ENCODE data around the gene ABCG1.

The ABCG1 gene

DNA sequence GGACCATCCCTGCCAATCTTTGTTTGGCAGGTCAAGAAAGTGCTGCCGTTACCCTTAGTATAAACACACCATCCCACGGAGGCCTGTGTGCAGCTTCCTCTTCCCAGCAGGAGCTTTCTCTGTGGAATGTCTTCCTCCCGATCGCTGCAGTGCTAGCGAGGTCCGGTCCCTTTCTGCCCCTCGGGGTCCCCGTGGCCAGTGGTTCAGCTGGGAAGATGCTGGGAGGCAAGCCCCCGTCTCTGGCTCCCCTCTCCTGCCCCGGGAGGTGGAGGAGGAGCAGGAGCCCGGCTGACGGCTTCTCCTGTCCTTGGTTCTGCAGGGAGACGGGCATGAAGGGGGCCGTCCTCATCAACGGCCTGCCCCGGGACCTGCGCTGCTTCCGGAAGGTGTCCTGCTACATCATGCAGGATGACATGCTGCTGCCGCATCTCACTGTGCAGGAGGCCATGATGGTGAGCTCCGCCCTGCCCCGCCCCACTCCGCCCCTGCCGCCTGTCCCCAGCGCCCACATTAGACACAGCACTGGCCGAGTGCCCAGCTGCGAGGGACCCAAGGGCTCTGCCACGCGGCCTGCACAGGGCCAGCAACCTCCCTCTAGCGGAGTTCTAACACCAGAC, 54.2 kb downstream of the ABCG1 start:
- no peak for DNase-seq

DNA sequence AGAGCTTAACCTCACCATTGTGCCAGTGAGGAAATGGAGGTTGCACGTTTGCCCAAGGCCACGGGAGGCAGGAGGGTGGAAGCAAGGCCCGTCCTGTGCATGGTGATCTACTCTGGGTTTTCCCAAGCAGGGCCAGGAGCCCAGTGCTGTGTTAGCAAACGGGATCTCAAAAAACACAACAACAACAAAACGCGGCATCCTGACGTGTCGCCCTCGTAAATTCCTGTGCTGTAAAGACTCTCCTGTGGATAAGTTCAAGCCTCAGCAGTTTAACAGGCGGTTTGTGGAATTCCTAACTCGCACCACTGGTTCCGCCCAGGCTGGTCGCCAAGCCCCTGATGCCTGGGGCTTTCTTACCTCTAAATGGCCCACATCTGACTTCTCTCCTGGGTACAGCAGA, 57.1 kb downstream of the ABCG1 start:
- DNase-seq: no peak

DNA sequence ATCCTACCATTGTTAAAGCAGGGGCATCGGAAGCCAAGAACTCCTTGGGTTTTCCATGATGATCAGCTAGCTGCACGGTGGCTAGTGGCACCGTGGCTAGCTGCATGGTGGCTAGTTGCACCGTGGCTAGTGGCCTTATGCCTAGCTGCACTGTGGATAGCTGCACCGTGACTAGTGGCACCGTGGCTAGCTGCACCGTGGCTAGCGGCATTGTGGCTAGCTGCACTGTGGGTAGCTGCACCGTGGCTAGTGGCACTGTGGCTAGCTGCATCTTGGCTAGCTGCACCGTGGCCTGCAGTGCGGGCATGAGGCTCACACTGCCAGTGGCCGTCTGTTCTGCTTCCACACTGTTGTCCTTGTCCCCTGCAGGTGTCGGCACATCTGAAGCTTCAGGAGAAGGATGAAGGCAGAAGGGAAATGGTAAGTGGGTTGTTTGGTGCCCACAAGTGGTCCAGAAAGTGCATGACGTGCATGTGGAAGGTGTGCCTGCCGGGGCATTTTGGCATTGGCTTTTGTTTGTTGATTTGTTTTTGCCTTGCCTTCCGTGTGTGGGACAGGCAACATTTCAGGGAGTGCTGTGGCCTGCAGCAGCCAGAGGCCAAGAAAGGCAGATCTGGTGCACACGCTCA, 57.7 kb downstream of the ABCG1 start:
- DNase-seq: no peak

DNA sequence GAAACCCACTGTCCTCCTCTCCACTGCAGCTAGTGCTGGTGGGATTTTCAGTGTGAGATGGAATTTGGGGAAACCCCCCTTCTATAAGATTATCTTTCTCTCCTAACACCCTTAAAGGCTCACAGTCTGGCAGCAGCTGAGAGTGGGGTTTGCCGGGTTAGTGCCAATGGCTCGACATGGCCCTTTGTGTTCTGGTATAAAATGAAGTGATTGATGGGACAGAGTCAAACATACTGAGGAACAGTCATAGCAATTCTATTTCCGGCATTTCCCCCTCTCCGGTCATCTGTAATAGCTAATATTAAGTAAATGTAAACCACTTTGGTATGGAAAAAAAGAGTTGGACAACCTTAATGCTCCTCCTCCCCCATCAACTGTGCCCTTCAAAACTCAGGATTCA, 58.7 kb downstream of the ABCG1 start:
- no peak for DNase-seq

DNA sequence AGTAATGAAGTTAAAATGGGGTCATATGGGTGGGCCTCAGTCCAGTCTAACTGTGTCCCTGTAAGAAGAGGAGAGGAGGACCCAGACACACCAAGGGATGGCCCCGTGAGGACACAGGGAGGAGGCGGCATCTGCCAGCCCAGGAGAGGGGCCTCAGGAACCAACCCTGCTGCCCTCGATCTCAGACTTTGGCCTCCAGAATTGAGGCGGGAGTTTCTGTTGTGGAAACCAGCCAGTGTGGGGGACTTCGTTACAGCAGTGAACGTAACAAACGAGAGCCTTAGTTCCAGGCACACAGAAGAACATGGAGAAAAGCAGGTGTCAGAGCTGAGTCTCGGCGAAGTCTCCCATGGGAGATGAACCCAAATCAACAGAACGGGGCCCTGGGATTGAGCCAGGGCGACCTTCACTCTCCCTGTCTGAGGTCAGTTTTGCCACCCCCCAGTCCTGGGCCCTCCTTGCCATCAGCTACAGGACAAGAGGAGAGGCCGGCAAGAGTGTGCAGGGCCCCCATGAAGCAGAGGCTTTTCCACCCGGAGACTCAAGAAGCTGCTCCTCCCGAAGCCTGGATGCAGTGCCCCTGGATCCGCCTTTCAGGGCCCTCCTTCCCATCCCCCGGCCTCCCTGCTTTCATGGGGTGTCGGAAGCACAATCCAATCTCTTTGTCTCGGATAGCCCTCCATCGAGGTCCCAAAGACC, 59.7 kb downstream of the ABCG1 start:
- no peak for DNase-seq

DNA sequence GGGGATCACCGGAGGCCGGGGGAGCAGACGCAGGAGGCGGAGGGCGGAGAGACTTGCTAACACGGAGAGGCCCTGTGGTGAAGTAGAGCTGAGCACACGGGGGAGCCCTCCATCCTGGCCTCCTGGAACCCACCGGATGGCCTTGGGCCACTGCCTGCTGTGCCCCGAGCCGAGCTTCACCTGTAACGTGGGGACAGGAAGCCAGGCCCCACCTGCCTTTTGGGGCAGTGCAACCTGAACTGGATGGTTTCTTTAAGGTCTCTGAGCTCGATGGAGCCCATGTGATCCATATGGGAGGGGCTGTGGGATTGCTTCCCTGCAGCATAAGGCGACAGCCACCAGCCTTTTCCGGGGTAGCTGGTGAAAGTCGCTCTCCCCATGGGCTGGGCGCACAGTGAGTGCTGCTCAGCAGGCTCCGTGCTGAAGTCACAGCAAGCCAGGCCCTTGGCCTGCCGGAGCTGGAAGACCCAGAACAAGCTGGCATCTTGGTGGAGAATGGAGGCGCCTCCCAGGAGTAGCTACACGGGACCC, 60.5 kb downstream of the ABCG1 start:
- DNase-seq: no peak

DNA sequence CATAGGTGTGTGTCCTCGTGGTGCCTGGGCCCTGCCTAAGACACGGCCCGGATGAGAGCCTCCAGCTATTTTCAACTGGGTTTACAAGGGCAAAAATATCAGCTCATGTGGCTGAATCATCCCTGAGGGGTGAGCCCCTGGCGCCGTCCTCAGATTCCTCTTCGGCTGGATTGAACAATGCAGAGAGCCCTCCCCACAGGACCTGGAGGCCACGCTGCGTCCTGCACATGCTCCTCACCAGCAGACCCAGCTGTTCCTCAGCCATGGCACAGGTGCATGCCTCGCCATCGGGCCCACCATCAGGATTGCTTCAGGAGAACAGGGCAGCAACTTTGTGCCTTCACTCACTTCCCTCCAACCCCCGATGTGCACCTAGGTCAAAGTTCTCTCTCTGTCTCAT, 60.9 kb downstream of the ABCG1 start:
- DNase-seq: no peak

DNA sequence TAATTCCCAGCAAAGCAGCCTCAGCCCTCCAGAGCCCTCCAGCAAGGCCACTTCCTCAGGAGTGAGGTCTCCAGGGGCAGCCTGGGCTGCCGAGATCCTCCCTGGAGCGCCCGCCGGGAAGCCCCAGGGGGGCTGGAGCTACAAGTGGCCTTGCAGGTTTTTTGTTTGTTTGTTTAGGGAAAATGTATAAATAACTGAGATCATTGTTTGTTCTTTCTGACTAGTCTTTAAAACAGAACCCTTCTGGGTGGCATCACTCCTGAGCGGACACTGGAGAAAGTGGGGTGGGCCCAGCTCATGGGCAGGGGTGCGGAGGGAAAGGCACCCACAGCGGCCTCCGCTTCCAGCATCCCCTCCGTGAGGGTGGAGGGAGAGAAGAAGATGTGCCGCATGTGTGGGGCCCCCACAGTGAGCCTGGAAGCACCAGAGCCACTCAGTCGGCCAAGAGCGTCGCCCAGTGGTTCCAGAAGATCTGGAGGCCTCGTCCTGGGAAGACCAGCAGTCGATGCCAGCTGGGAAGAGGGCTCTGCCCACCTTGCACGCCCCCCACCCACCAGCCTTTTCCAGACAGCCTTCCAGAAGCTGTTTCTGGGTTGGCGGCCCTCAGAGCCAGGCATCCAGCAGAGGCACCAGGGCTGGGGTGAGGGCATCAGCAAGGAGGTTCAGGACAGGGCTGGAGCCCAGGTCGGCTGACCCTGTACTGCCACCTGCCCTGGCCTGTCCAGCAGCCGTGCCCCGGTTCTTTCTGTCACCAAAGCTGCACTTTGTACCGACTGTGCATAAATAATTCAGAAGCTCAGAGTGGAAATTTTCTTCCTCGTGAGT, 61.6 kb downstream of the ABCG1 start:
- no peak for DNase-seq

DNA sequence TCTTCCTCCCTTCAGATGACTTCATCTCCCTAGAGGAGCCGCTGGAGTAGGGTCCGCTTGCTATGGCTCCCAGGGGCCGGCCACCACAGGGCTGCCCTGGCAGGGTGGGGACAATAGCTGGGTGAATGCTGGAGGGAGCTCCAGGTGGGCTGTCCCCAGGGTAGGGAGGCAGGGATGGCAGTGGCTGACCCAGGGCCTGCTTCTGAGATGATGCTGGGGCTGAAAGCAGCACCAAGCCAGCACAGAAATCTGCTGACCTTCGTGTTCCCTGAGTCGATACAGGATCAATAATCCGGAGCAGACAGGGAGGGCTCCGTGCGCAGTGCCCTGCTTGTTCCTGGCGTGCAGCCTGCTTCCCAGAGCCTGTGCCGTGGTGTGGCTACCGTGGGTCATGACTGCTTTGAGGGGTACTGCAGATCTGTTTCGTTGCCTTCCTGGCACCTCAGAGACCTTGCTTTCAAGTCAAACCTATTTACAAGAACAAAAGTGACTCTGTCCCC, 62.3 kb downstream of the ABCG1 start:
- no peak for DNase-seq

DNA sequence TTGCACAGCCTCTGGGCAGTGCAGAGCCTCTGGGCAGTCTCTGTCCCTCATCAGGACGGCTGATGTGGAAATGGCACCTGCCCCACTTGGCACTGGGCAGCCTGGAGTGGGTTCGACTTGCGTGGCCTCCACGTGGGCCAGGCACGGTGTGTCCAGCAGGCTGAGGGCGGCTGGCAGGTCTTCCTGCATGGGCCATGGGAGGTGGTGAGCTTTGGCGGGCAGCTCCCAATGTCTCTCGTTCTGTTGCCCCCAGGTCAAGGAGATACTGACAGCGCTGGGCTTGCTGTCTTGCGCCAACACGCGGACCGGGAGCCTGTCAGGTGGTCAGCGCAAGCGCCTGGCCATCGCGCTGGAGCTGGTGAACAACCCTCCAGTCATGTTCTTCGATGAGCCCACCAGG, 63.1 kb downstream of the ABCG1 start:
- no peak for DNase-seq

DNA sequence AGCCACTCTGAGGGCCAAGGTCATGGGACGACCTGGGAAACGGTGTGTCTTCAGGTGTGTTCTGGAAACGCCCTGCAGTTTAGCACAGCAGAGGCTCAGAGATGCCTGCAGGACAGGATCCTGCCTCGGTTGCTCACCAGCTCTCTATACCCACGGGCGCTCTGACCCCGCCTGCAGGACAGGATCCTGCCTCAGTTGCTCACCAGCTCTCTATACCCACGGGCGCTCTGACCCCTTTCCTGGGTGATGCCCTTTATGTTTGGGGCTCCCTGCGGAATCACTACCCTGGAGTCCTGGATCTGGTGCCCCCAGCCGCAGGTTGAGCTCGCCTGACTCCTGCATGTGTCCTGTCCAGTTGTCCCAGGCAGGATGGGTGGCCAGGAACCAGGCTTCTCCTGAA, 63.8 kb downstream of the ABCG1 start:
- DNase-seq: no peak

DNA sequence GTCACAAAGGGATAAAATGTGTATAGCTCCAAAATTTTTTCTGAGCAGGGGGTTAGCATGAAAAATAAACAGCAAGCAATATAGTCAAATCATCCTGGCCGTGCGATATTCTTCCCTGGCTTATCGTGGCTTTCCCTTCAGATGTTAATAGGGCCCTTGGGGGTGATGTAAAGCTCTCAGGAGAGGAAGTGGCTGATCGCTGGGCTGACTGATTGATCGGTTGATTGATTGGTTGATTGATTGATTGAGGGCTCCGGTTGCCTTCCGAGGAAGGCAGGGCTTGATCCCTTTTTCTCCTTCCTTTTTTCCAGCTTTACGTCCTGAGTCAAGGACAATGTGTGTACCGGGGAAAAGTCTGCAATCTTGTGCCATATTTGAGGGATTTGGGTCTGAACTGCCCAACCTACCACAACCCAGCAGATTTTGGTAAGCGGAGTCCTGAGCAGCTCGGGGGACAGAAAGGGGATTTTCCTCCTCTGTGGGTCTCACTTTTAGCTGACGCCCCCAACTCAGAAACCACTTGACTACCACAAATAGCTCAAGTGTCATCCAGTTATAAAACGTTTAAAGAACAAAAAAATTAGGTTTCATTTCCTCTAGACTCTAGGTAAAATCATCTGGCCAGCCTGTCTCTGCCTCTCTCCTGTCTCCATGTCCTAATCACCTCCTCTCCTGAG, 66.8 kb downstream of the ABCG1 start:
- no peak for DNase-seq

DNA sequence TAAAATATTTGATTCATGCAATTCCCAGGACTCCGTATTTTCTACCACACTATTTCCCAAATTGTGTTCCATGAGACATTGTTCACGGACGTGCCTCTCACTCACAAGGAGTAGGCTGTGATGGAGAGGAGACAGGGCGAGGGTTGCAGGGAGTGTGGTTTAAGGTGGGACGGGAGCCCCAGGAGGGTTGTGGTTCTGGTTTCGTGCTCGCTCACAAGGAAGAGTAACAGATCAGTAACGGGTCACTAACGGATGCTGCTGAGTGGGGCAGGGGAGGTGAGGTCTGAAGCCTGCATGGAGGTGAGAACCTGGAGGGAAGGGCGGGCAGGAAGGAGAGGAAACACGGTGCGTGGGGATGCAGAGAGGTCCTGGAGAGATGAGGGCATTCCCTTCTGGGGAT, 67.5 kb downstream of the ABCG1 start:
- DNase-seq: no peak

DNA sequence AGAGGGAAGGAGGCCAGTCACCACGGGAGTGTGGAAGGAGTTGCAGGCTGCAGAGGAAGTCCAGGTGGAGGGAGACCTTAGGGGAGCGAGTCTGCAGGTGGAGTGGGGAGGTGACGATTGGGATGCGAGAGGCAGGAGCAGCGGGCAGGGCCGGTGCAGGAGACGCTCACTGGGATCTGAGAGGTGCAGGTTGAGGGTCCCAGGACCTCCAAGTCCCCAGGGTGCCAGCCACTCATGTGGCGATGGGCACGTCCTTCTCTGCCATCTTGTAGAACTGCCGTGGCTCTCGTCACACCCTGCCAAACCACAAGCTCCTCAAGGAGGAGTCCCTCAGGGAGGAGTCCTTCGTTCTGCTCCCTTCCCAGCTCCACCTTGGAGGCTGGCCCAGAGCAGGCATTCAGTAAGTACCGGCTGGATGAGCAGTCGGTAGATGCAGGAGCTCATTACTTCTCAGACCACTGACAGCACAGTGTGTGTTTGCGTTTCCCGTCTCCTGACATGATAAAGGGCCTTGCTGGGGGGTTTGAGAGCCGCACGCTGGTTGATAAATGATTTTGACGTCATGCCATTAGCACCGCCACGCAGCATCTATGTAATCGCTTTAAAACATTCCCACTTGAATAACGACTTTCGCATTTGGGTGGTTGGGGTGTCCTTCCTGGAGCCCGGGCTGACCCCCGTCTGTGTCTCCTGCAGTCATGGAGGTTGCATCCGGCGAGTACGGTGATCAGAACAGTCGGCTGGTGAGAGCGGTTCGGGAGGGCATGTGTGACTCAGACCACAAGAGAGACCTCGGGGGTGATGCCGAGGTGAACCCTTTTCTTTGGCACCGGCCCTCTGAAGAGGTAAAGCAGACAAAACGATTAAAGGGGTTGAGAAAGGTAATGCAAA, 68.5 kb downstream of the ABCG1 start:
- no peak for DNase-seq

DNA sequence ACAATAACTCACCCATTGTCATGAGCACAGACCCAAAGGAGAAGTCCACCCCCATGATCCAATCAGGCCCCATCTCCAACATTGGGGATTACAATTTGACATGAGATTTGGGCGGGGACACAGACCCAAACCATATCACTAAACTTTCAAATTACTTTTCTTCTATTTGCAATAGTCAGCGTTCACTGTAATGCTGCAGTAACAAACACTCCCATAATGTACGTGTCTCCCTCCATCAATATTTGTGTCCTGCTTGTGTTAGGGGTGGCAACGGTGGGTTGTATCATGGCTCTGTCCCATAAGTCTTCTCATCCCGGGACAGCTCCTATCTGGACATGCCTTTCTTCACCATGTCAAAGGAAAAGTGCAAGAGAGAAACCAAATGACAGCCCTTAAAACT, 70.0 kb downstream of the ABCG1 start:
- no peak for DNase-seq

DNA sequence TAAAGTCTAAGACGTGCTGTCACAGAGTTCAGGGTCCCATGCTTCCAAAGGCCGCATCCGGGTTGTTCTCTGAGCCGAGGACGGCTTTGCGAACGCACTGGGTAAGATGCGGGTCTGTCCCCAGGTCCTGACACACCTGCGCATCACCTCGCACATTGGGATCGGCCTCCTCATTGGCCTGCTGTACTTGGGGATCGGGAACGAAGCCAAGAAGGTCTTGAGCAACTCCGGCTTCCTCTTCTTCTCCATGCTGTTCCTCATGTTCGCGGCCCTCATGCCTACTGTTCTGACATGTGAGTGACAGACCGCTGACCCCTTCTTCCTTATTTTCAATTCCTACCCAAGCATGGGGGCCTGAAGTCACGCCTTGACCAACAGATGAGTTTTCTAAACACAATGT, 71.0 kb downstream of the ABCG1 start:
- no peak for DNase-seq

DNA sequence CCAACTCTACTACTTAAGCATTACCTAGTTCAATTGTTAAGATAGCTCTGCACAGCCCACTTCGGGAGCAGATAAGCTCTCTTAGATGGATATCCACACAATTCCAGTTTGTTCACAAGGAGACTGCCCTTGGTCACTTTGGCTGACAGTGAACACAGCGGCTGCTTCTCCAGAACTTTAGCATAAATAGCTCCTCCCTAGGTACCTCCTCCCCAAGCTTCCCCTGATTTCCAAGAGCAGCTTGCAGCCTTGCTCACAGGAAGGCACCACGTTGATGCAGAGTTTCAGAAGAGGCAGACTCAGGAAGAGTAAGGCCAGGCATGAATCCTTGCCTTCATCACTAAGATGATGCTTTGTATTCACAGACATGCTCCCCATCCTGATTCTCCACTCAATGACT, 71.6 kb downstream of the ABCG1 start:
- DNase-seq: no peak

DNA sequence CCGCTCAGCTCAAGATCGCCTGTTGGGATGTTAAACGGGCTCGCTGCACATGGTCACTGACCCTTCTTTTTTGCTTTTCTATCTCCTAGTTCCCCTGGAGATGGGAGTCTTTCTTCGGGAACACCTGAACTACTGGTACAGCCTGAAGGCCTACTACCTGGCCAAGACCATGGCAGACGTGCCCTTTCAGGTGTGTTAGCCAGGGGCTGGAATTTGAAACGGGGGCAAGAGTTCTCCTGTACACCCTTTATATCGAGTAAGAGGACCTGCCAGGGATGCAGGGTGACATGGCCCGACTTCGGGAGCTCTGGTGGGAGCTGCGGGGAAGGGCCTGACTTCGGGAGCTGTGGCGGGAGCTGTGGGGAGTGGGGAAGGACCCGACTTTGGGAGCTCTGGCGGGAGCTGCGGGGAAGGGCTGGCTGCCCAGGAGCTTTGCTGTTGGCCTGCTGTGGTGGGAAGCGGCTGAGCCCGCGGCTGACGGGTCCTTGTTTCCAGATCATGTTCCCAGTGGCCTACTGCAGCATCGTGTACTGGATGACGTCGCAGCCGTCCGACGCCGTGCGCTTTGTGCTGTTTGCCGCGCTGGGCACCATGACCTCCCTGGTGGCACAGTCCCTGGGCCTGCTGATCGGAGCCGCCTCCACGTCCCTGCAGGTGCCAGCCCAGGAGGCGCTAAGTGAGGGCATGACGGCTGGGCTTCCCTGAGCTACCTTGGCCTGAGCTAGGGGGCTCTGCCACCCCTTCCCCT, 72.2 kb downstream of the ABCG1 start:
- DNase-seq: no peak

DNA sequence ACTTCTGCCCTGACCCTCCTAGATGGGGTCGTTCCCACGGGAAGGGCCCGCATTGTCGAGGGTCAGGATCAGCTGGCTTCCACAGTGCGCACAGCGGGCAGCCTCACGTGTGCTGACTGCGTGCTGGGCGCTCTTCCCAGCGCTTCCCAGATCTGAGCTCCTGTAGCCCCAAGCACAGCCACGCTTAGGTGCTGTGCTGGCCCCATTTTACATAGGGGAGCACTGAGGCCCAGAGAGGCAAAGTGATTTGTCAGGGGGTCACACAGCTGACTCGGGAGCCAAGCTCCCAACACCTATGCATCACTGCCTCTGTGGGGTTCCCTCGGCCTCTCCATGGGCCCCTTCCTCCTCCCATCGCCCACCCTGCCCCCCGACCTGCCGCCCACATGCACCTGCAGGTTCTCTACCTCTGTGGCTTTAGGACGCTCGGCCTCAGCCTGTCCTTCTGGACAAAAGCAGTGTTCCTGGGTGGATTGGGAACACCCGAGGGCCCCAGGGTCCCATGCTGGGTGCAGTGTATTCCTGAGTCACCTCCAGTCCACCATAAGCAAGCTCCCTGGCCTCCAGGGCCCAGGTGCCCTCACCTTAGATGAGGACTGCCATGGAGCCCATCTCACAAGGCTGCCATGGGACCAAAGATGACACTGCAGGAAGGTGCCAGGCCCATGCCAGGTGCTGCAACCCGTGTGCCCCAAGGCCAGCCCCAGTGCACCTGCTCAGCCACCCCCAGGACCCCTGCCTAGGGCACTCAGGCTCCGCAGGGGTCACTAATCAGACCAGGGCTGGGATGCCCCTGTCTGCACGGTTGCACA, 73.0 kb downstream of the ABCG1 start:
- DNase-seq: no peak

Measured in activated CD4-positive, alpha-beta T cell treated with anti-CD3 and anti-CD28 coated beads for 4 hours (primary cell).